Measurements from ENCODE around the gene SCYL1.

SCYL1 gene

DNA sequence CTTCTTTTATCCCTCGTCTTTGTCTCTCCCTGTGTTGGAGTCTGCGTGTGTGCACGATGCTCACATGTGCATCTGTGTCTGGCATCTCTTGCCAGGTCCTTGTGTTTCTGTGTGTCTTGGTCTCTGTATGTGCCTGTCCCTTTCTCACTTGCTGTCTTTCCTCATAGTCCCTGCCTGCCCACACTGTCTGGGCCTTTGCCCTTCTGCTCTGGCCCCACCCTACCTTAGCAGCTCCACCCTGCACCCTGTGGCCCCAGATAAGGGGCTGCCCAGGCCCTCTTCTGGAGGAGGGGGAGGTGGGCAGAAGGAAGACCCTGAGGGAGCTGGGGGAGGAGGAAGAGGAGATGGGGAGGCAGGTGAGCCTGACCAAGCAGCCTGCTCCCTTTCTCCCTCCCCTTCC, 53.8 kb downstream of the SCYL1 start:
- Histone ChIP-seq H3K36me3 (ENCODE audit: control insufficient read depth, insufficient read depth, low read length) (no peaks in the 10 kb centered on the region), H3K9ac (no peak overlapping the region)

GRCh38 chr11:65579291-65579690, 54.4 kb downstream of the SCYL1 start:
- Histone ChIP-seq H3K79me2 (no peaks in the 10 kb centered on the region), H3K27ac (no peak overlapping the region), H3K4me2 (ENCODE audit: low read length) (no peak overlapping the region), H3K27me3 (ENCODE audit: control insufficient read depth, insufficient read depth, low read length) (no peaks in the 10 kb centered on the region), H3K9ac (no peak overlapping the region), H3K4me1 (no peaks in the 10 kb centered on the region), H3K36me3 (ENCODE audit: control insufficient read depth, insufficient read depth, low read length) (no peaks in the 10 kb centered on the region), H3K4me3 (ENCODE audit: low read depth, low read length) (no peak overlapping the region), H3K9me3 (ENCODE audit: control insufficient read depth, low read length) (no peaks in the 10 kb centered on the region), H2AFZ (no peak overlapping the region)
- TF ChIP-seq, protein P1, sequence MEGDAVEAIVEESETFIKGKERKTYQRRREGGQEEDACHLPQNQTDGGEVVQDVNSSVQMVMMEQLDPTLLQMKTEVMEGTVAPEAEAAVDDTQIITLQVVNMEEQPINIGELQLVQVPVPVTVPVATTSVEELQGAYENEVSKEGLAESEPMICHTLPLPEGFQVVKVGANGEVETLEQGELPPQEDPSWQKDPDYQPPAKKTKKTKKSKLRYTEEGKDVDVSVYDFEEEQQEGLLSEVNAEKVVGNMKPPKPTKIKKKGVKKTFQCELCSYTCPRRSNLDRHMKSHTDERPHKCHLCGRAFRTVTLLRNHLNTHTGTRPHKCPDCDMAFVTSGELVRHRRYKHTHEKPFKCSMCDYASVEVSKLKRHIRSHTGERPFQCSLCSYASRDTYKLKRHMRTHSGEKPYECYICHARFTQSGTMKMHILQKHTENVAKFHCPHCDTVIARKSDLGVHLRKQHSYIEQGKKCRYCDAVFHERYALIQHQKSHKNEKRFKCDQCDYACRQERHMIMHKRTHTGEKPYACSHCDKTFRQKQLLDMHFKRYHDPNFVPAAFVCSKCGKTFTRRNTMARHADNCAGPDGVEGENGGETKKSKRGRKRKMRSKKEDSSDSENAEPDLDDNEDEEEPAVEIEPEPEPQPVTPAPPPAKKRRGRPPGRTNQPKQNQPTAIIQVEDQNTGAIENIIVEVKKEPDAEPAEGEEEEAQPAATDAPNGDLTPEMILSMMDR (IDR thresholded peaks at IDR 0.05): no peak

More for the DNA sequence above, 53.8 kb downstream of the SCYL1 start:
- Histone ChIP-seq H3K4me2 (ENCODE audit: low read length) (no peak overlapping the region), H3K27me3 (ENCODE audit: control insufficient read depth, insufficient read depth, low read length) (no peaks in the 10 kb centered on the region), H2AFZ (no peak overlapping the region), H3K4me1 (peaks cover under 1% of the 10 kb centered on the region), H3K79me2 (no peaks in the 10 kb centered on the region), H3K9me3 (ENCODE audit: control insufficient read depth, low read length) (no peaks in the 10 kb centered on the region), H3K27ac (no peak overlapping the region), H3K4me3 (ENCODE audit: low read depth, low read length) (no peak overlapping the region)
- TF ChIP-seq, protein P1 (IDR thresholded peaks at IDR 0.05): no peak

DNA sequence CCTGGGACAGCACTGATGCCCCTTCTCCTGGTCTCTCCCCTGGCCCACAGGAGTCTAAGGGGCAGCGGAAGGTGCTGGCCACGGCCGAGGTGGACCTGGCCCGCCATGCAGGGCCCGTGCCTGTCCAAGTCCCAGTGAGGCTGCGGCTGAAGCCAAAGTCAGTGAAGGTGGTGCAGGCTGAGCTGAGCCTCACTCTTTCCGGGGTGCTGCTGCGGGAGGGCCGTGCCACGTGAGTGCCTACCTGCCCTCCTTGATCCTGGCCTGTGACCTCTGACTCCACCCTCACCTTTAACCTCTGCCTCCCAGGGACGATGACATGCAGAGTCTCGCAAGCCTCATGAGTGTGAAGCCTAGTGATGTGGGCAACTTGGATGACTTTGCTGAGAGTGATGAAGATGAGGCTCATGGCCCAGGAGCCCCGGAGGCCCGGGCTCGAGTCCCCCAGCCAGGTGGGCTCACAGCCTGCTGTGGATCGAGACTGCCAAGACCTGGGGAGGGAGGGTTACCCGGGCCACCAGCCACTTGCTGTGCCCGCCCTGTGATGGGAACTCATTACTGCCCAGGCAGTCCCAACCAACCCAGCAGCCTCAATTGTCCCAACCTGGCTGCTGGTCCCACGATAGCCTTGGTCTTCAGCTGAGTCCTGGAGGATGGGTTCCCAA, 55.3 kb downstream of the SCYL1 start:
- no peak overlapping the region for H3K4me3 ChIP-seq (ENCODE audit: low read depth, low read length)
- no peak overlapping the region for H2AFZ ChIP-seq
- H3K4me2 ChIP-seq (ENCODE audit: low read length): no peak overlapping the region
- no peaks in the 10 kb centered on the region for H3K27me3 ChIP-seq (ENCODE audit: control insufficient read depth, insufficient read depth, low read length)
- TF ChIP-seq, protein P1 (IDR thresholded peaks at IDR 0.05): no peak
- H3K9me3 ChIP-seq (ENCODE audit: control insufficient read depth, low read length): no peaks in the 10 kb centered on the region
- no peaks in the 10 kb centered on the region for H3K36me3 ChIP-seq (ENCODE audit: control insufficient read depth, insufficient read depth, low read length)
- H3K27ac ChIP-seq: no peak overlapping the region
- no peak overlapping the region for H3K9ac ChIP-seq
- no peaks in the 10 kb centered on the region for H3K79me2 ChIP-seq
- no peaks in the 10 kb centered on the region for H3K4me1 ChIP-seq

GRCh38 chr11:65580756-65581155, 55.9 kb downstream of the SCYL1 start:
- H2AFZ ChIP-seq: no peak overlapping the region
- no peak overlapping the region for H3K4me2 ChIP-seq (ENCODE audit: low read length)
- no peaks in the 10 kb centered on the region for H3K79me2 ChIP-seq
- H3K27me3 ChIP-seq (ENCODE audit: control insufficient read depth, insufficient read depth, low read length): no peaks in the 10 kb centered on the region
- no peaks in the 10 kb centered on the region for H3K36me3 ChIP-seq (ENCODE audit: control insufficient read depth, insufficient read depth, low read length)
- no peaks in the 10 kb centered on the region for H3K4me1 ChIP-seq
- no peak overlapping the region for H3K27ac ChIP-seq
- TF ChIP-seq, protein P1 (IDR thresholded peaks at IDR 0.05): no peak
- no peak overlapping the region for H3K9ac ChIP-seq
- H3K9me3 ChIP-seq (ENCODE audit: control insufficient read depth, low read length): no peaks in the 10 kb centered on the region
- no peak overlapping the region for H3K4me3 ChIP-seq (ENCODE audit: low read depth, low read length)

- no peaks in the 10 kb centered on the region for H3K27me3 ChIP-seq (ENCODE audit: control insufficient read depth, insufficient read depth, low read length)
- H3K9me3 ChIP-seq (ENCODE audit: control insufficient read depth, low read length): no peaks in the 10 kb centered on the region
- TF ChIP-seq, protein P1 (IDR thresholded peaks at IDR 0.05): no peak
- no peak overlapping the region for H2AFZ ChIP-seq
- H3K36me3 ChIP-seq (ENCODE audit: control insufficient read depth, insufficient read depth, low read length): no peaks in the 10 kb centered on the region
- no peak overlapping the region for H3K4me2 ChIP-seq (ENCODE audit: low read length)
- H3K27ac ChIP-seq: no peak overlapping the region
- H3K4me1 ChIP-seq: no peaks in the 10 kb centered on the region
- no peak overlapping the region for H3K4me3 ChIP-seq (ENCODE audit: low read depth, low read length)
- no peaks in the 10 kb centered on the region for H3K79me2 ChIP-seq
- no peak overlapping the region for H3K9ac ChIP-seq
Measured at GRCh38 chr11:65581928-65582327, 57.0 kb downstream of the SCYL1 start.
